Upper lobe of right lung (tissue), 1 donor: ENCODE measurements around the gene SLTM. TPM values are rescaled to one million over a fixed set of nuclear protein-coding genes. Genes with fewer than 3 reads are reported as not detected.

ENCODE experiments used
- ATAC-seq: fragments of 200-7000 bp; cut with Tn5 transposase; one replicate; pipeline ENCODE4 v1.9.1; 2020; ENCODE audit warnings: mild to moderate bottlenecking, moderate library complexity
- DNase-seq: peaks from one replicate; pipeline ENCODE4 v3.0.0-alpha.2; 2020
- H3K27ac ChIP-seq: fragments of 200-600 bp; one replicate; pipeline ENCODE4 v1.8.0; 2022
- H3K27me3 ChIP-seq: fragments of 200-600 bp; one replicate; pipeline ENCODE4 v1.8.0; 2022; ENCODE audit warnings: mild to moderate bottlenecking
- H3K36me3 ChIP-seq: fragments of 200-600 bp; one replicate; pipeline ENCODE4 v1.8.0; 2022
- H3K4me1 ChIP-seq: fragments of 200-600 bp; one replicate; pipeline ENCODE4 v1.8.0; 2022
- H3K4me3 ChIP-seq: fragments of 200-600 bp; one replicate; pipeline ENCODE4 v1.8.0; 2022; ENCODE audit warnings: mild to moderate bottlenecking
- H3K9me3 ChIP-seq: fragments of 200-600 bp; one replicate; pipeline ENCODE4 v1.8.0; 2022
- intact Hi-C: fragments of 100-400 bp; cut with DNase I; formaldehyde crosslinking; loops from one replicate; pipeline ENCODE4 v1.11.0; 2022
- total RNA-seq: library from RNA; stranded (reverse); fragmentation: NEBNext Ultra II Directional; extraction: Animal tissue kit (Norgen Biotek cat#: 25700); gene quantifications from one replicate; pipeline ENCODE4 v1.2.1, GENCODE V29; 2021
- TF ChIP-seq, protein P1 (sequence below): fragments of 200-600 bp; IDR thresholded peaks from one replicate; pipeline ENCODE4 v1.8.0; 2022; ENCODE audit warnings: antibody characterized with exemption
- donor health status: DM: no; HTN: yes; CAD: no; lungs with severe emphysema.

SLTM gene
- total RNA-seq, 1 donor from 2014 or later, result 84.0 TPM

DNA sequence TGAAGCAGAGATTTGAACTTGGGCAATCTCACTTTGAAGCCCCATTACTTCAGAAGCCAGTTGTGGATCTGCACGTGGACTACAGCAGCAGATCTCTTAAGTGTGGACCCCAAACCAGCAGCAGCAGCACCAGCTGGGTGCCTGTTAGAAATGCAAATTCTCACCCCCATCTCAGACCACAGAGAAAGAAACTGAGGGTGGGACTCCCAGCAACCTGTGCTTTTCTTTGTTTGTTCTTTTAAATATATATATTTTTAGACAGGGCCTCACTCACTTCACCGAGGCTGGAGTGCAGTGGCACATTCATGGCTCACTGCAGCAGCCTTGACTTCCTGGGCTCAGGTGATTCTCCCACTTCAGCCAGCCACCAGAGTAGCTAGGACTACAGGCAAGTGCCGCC is 53.2 kb downstream of the SLTM start:
- Histone ChIP-seq H3K36me3 (peaks cover 83% of the 10 kb centered on the region), H3K27ac (no peak overlapping the region), H3K9me3 (no peaks in the 10 kb centered on the region), H3K27me3 (no peaks in the 10 kb centered on the region), H3K4me1 (no peaks in the 10 kb centered on the region), H3K4me3 (no peak overlapping the region)
- intact Hi-C loops, result no loop called here
- ATAC-seq (no peak), DNase-seq (no peak)
- TF ChIP-seq, protein P1, sequence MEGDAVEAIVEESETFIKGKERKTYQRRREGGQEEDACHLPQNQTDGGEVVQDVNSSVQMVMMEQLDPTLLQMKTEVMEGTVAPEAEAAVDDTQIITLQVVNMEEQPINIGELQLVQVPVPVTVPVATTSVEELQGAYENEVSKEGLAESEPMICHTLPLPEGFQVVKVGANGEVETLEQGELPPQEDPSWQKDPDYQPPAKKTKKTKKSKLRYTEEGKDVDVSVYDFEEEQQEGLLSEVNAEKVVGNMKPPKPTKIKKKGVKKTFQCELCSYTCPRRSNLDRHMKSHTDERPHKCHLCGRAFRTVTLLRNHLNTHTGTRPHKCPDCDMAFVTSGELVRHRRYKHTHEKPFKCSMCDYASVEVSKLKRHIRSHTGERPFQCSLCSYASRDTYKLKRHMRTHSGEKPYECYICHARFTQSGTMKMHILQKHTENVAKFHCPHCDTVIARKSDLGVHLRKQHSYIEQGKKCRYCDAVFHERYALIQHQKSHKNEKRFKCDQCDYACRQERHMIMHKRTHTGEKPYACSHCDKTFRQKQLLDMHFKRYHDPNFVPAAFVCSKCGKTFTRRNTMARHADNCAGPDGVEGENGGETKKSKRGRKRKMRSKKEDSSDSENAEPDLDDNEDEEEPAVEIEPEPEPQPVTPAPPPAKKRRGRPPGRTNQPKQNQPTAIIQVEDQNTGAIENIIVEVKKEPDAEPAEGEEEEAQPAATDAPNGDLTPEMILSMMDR, result no peak

DNA sequence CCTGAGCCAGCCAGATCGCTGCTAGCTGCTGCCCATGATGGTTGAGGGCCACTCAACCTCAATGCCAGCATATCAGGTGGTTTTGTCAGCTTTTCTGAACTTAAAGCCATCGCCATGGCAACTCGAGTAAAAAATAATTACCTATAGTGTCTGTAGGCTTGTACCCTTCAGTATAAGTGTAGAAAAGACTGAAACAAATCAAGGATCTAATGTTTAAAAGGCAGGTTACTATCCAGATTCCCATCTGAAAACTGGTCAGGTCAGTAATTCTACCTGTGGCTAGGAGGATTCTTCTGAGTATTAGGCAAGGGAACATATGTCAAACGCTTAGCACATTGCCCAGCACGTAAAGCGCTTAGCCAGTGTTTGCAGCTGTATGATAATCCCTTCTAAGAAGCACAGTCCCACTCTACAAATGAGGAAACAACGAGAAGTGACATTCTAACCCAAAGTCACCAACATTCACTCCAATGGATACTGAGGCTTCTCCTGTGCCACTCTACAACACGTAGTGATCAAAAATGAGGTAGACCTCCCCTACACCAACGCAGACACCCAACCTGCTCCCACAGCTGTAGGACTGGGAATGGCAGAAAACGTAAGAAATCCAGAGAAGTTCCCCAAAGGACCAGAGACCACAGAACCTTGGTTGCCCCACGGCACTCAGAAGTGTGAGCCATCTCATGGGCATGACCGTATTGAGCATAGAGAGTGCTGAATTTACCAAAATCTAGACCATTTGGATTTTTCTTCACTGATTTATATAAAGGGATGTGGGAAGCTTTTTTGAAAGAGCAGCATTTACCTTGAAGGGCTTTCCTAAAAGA is 55.3 kb downstream of the SLTM start:
- ATAC-seq (no peak), DNase-seq (no peak)
- TF ChIP-seq, protein P1, result no peak
- H3K36me3 ChIP-seq, result peaks cover 62% of the 10 kb centered on the region
- no peaks in the 10 kb centered on the region for H3K9me3 ChIP-seq
- no peaks in the 10 kb centered on the region for H3K27me3 ChIP-seq
- H3K27ac ChIP-seq, result no peak overlapping the region
- intact Hi-C loops, result no loop called here
- no peaks in the 10 kb centered on the region for H3K4me1 ChIP-seq
- H3K4me3 ChIP-seq, result no peak overlapping the region

DNA sequence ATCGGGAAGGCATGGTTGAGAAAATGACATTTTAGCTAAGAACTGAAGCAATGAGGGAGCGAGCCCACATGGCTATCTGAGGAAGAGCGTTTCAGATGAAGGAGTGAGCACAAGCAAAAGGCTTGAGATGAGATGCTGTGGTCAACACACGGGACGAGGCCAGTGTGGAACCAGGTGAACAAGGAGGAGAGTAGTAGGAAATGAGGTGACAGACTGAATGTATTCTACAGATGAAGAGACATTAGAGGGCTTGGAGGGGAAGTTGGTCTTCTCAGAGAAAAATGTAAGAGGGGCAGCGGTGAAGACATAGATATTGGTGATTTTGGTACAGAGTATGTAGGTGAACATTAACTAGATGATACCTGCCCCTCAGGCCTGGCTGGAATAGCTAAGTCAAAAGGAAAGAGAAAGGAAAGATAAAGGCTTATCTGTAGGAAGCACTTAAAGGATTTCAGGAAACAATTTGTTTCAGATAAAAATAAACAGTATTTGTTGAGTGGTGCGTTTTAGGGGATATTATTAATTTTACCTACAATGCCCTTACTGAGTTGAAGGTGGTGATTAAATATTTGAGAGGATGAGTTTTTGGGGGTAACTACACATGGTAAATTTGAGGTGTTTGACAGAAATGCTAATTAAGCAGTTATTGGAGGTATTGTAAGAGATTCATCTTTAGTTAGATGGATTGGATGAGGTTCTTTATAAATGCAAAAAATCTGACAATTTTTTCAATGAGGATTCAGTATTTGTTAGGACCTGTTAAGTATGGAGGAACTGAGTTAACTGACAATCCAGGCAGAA is 57.0 kb downstream of the SLTM start:
- H3K4me1 ChIP-seq, result no peaks in the 10 kb centered on the region
- TF ChIP-seq, protein P1, result no peak
- H3K4me3 ChIP-seq, result no peak overlapping the region
- DNase-seq, result no peak
- no peak overlapping the region for H3K27ac ChIP-seq
- H3K27me3 ChIP-seq, result no peaks in the 10 kb centered on the region
- peaks cover 45% of the 10 kb centered on the region for H3K36me3 ChIP-seq
- intact Hi-C loops, result no loop called here
- H3K9me3 ChIP-seq, result no peaks in the 10 kb centered on the region
- no peak for ATAC-seq

DNA sequence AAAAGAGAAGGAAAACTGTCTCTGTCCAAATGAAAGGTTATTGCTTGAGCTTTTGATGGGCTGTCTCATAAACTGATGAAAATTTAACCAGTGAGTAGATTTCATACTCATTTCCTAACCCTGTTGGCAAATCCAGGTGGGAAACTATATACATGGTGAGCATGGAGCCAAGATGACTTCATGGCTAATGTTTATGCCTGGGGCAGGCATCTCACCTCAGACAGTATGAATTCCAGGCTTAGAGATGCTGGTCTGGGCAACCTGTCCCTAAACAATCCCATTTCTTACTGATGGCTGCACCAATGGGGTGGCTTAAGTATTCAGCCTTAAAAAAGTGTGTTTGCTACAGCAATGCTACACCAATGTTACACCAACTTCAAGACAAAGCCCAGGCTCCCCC is 58.1 kb downstream of the SLTM start:
- no peaks in the 10 kb centered on the region for H3K27me3 ChIP-seq
- intact Hi-C loops, result no loop called here
- DNase-seq (no peak), ATAC-seq (no peak)
- H3K9me3 ChIP-seq, result no peaks in the 10 kb centered on the region
- H3K36me3 ChIP-seq, result peaks cover 34% of the 10 kb centered on the region
- no peak overlapping the region for H3K27ac ChIP-seq
- H3K4me3 ChIP-seq, result no peak overlapping the region
- TF ChIP-seq, protein P1, result no peak
- H3K4me1 ChIP-seq, result no peaks in the 10 kb centered on the region

DNA sequence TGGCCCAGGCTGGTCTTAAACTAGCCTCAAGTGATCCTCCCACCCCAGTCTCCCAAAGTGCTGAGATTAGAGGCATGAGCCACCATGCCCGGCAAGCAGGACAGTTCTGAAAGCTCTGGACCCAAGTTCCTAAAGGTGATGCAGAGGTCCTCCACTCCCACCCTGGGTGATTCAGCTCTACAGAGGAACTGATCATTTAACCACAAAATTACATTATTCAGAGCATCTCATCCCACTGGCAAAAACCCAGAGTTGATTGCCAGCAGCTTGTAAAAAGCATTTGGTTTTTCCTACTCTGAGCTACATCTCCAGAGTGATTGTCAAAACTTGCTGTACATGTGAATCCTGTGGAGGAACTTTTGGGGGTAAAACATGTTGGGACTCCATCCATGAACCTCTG is 60.2 kb downstream of the SLTM start:
- intact Hi-C loops, result no loop called here
- no peaks in the 10 kb centered on the region for H3K9me3 ChIP-seq
- TF ChIP-seq, protein P1, result no peak

More for the DNA sequence above, 60.2 kb downstream of the SLTM start:
- no peak for ATAC-seq
- H3K36me3 ChIP-seq, result peaks cover 13% of the 10 kb centered on the region
- no peak overlapping the region for H3K27ac ChIP-seq
- H3K27me3 ChIP-seq, result no peaks in the 10 kb centered on the region
- H3K4me3 ChIP-seq, result no peak overlapping the region
- no peaks in the 10 kb centered on the region for H3K4me1 ChIP-seq
- DNase-seq, result no peak
